ENCODE results near the gene SMIM20.

Gene SMIM20

DNA sequence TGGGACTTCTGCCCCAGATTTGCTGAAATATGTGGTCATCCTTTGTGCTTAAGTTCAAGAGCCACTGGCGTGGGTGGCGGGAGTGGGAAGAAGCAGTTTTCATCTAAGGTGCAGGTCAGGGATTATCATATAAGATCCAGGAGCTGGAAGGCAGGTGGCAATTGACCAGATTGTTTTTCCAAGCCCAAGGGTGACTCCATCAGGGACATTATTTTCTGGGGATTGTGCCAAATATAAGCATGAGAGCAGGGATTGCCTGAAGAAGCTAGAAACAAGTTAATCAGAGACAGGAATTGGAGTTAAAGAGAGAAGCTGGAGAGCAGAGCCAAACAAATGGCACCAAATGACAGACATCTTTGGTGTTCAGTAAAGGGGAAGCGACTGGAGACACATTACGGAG lies 31.8 kb upstream of the SMIM20 start:
- TF ChIP-seq, protein P1, sequence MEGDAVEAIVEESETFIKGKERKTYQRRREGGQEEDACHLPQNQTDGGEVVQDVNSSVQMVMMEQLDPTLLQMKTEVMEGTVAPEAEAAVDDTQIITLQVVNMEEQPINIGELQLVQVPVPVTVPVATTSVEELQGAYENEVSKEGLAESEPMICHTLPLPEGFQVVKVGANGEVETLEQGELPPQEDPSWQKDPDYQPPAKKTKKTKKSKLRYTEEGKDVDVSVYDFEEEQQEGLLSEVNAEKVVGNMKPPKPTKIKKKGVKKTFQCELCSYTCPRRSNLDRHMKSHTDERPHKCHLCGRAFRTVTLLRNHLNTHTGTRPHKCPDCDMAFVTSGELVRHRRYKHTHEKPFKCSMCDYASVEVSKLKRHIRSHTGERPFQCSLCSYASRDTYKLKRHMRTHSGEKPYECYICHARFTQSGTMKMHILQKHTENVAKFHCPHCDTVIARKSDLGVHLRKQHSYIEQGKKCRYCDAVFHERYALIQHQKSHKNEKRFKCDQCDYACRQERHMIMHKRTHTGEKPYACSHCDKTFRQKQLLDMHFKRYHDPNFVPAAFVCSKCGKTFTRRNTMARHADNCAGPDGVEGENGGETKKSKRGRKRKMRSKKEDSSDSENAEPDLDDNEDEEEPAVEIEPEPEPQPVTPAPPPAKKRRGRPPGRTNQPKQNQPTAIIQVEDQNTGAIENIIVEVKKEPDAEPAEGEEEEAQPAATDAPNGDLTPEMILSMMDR (IDR thresholded peaks at IDR 0.05; ENCODE audit: low read length, missing control alignments) = no peak
- no peak for DNase-seq (ENCODE audit: low read depth)
- no peak overlapping the region for H3K4me3 ChIP-seq (replicated peaks; ENCODE audit: low read depth, low read length)

DNA sequence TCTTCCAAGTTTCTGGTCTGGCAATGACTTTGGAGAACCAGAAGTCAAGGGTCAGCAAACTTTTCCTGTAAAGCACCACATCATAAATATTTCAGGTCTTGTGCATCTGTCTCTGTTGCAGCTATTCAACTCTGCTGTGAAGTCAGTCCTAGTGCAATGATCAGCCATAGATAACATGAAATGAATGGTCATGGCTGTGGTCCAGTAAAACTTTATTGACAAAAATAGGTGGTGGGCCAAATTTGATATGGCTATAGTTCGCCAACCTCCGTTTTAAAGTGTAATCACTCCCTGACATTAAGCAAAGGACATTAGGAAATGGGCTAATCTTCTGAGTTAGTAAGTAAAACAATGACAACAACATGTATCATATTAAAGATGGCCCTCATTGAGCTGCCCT lies 30.5 kb upstream of the SMIM20 start:
- peak; percentile 5 for DNase-seq (ENCODE audit: low read depth)
- H3K4me3 ChIP-seq (replicated peaks; ENCODE audit: low read depth, low read length) = no peak overlapping the region
- TF ChIP-seq, protein P1 (IDR thresholded peaks at IDR 0.05; ENCODE audit: low read length, missing control alignments) = no peak

DNA sequence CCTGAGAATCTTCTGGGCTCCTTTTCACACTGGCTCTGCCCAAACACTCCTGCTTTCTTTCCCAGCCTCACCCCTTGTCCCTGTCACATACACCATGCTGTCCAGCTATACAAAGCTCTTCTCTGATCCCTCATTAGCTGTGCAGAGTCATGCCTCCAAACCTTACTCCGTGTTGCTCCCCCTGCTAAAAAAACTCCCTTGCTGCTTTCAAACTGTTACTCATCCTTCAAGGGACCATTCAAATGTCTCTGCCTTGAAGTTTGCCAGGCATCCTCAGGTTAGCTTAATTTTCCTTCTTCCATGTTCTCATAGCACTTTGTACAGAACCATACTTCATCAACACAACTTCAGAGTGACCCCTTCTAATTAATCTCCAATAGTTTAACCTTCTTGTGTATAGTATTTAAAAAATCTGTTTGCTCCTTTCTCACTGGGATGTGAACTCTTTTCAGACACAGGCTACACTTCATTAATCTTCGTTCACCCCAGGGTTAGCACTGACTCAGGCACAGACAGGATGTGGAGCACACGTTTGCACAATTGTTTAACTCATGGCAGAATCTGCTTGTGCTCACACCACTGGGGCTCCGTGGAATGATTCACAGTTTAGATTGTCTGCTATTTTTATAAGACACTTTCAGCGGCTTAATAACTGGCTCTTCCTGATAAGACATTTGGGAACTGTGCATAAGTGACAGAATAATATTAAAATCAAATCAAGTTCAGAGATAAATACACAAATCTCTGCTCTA lies 29.8 kb upstream of the SMIM20 start:
- TF ChIP-seq, protein P1 (IDR thresholded peaks at IDR 0.05; ENCODE audit: low read length, missing control alignments) = no peak

DNA sequence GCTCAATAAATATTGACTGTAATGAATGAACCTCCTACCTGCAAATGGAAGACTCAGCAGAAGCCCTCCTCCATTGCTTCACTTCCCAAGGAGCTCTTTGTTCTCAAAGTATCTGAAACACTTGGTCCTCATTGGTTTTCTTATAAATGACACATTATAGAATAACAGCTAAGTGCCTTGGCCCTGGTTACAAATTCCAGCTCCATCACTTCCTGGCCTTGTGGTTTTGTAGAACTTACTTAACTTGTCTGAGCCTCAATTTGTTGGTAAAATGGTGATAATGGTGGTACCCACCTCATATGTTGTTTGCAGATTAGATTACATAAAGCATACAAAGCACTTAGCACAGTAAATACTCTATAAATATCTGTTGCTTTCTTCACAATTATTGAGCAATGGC lies 25.2 kb upstream of the SMIM20 start:
- TF ChIP-seq, protein P1 (IDR thresholded peaks at IDR 0.05; ENCODE audit: low read length, missing control alignments) = no peak
- DNase-seq (ENCODE audit: low read depth) = peak; percentile 31
- H3K4me3 ChIP-seq (replicated peaks; ENCODE audit: low read depth, low read length) = no peak overlapping the region

More for the DNA sequence above, 29.8 kb upstream of the SMIM20 start:
- peak; percentile 68 for DNase-seq (ENCODE audit: low read depth)
- no peak overlapping the region for H3K4me3 ChIP-seq (replicated peaks; ENCODE audit: low read depth, low read length)

DNA sequence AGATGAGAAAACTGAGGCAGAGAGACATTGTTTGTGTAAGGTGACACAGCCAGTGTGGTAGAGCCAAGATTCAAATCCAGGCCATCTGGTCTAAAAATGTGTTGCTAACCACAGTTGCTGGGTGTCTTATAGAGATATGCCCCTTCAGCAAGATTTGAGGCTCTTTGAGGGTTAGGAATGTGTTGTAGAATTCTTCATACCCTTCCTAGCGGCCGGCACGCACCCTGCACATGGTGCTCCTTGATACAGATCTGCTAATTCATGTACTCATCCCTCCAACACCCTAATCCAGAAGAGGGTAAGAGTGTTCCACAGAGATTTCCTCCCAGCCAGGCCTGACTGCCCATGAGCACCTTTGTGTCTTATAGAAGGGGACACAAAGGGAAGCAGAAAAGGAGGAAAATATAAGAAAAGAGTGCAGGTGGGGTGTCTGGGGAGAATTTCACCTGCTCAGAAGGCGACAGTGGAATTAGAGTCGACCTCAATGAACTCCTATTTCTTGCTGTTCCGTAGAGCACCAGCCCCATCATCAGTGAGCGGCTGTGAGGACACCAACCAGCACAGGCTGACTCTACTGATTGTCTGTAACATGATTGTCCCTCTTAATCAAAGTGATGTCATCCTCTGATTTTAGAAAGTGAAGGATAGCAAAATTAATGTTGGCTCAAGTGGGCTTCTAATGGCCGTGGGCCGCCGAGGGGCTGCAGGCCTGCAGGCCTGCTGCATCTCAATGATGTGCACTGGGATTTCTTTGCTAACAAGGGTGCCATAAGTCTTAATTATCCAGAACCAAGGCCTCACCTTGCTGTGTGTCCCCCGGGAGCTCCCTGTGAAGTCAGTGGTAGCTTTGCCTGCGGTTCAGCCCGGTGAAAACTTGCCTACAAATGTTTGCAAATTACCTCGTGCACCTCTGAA lies 24.2 kb upstream of the SMIM20 start:
- no peak overlapping the region for H3K4me3 ChIP-seq (replicated peaks; ENCODE audit: low read depth, low read length)
- TF ChIP-seq, protein P1 (IDR thresholded peaks at IDR 0.05; ENCODE audit: low read length, missing control alignments) = no peak
- no peak for DNase-seq (ENCODE audit: low read depth)

DNA sequence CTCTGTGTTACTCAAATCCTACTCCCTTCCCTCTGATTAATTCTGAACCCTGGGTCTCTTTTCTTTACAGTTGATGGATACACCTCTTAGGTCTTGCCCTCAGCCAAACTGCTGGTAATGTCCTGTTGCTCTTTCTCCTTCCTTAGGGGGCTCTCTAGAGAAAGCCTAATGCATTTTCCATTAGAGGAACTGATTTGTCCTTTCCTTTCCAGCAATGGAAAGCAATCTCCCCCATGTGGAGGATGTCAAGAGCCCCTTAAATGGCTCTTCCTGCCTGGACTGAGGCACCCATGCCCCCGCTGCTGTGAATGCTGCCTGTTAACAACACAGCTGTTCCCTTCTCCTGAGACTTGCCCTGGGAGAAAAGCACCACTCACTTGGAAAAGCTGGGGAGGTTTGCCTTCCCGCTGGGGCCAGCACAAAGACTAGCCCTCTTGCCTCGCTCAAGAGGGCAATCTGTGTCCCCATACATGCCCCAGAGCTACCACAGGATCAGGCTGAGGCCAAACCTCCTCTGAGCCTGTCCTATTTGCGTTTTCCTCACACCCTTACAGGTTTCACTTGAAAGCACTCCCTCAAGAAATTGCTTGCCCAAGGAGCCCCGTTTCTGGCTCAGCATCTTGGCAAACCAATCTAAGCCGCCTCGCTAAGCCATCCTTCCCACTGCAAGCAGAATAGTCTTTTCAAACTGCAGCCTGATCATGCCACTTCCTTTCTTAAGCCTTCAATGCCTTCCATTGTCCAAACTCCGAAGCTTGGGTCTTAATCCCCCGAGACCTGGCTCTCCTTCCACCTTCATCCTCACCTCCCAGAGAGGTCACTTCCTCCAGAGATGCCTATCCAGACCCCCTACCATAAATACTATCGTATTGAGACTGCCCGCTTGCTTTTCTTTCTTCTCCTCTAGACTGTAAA lies 23.2 kb upstream of the SMIM20 start:
- DNase-seq (ENCODE audit: low read depth) = no peak
- no peak overlapping the region for H3K4me3 ChIP-seq (replicated peaks; ENCODE audit: low read depth, low read length)
- TF ChIP-seq, protein P1 (IDR thresholded peaks at IDR 0.05; ENCODE audit: low read length, missing control alignments) = no peak

Data from fibroblast of pulmonary artery (primary cell).